ENCODE results near the gene RPL18. TPM values are rescaled to one million over a fixed set of nuclear protein-coding genes. Genes with fewer than 3 reads are reported as not detected.

RPL18 gene
- total RNA-seq, 1 experiment from 2014 or later = 1,417 TPM

- CTCF ChIA-PET = interaction anchor here (0.6 to 0.8 kb wide), 2 partner anchors 67 to 80 kb away, joined by 3 to 7 read pairs; no protein-coding TSS in a partner anchor
- H3K27me3 ChIP-seq (replicated peaks; ENCODE audit: insufficient read depth, low read depth, low read length, poor library complexity) = no peaks in the 10 kb centered on the region
- DNase-seq (ENCODE audit: low spot score) = no peak
- no peak overlapping the region for H3K27ac ChIP-seq (ENCODE audit: low read depth, low read length, poor library complexity, severe bottlenecking)
- H3K9me3 ChIP-seq (ENCODE audit: low read depth, low read length, poor library complexity, severe bottlenecking) = no peaks in the 10 kb centered on the region
- TF ChIP-seq CTCF (conservative IDR thresholded peaks at IDR 0.05; ENCODE audit: low read depth, low read length) (no peak), EZH2 (IDR thresholded peaks at IDR 0.05; ENCODE audit: borderline replicate concordance, low read depth, low read length, poor library complexity, severe bottlenecking) (no peak)
- no peaks in the 10 kb centered on the region for H3K36me3 ChIP-seq (ENCODE audit: insufficient read depth, low read length, poor library complexity, severe bottlenecking)
- POLR2A ChIA-PET (ENCODE audit: low non-redundant PET) = no interaction called here
- no TSS peak for BruUV-seq (replicated peaks)
- intact Hi-C loops (cut with micrococcal nuclease; ENCODE audit: unreplicated experiment) = no loop called here
- H3K4me3 ChIP-seq (ENCODE audit: low read depth, low read length, poor library complexity, severe bottlenecking) = no peak overlapping the region
- H3K4me1 ChIP-seq (ENCODE audit: insufficient read depth, low read length, poor library complexity, severe bottlenecking) = peaks cover 11% of the 10 kb centered on the region
Observed at GRCh38 chr19:48573163-48573505, 45.8 kb downstream of the RPL18 start.

GRCh38 chr19:48571378-48572162 is 47.4 kb downstream of the RPL18 start:
- CTCF ChIA-PET = interaction anchor here (1.0 kb wide), 1 partner anchor 13 kb away, joined by 3 read pairs; no protein-coding TSS in a partner anchor
- DNase-seq (ENCODE audit: low spot score) = no peak
- BruUV-seq (replicated peaks) = no TSS peak

GRCh38 chr19:48569814-48570213 is 49.2 kb downstream of the RPL18 start:
- POLR2A ChIA-PET (ENCODE audit: low non-redundant PET) = no interaction called here
- peak; percentile 30 for DNase-seq (ENCODE audit: low spot score)
- CTCF ChIA-PET = no interaction called here
- H3K36me3 ChIP-seq (ENCODE audit: insufficient read depth, low read length, poor library complexity, severe bottlenecking) = no peaks in the 10 kb centered on the region
- no peaks in the 10 kb centered on the region for H3K9me3 ChIP-seq (ENCODE audit: low read depth, low read length, poor library complexity, severe bottlenecking)
- TF ChIP-seq EZH2 (IDR thresholded peaks at IDR 0.05; ENCODE audit: borderline replicate concordance, low read depth, low read length, poor library complexity, severe bottlenecking) (no peak), CTCF (conservative IDR thresholded peaks at IDR 0.05; ENCODE audit: low read depth, low read length) (no peak)
- BruUV-seq (replicated peaks) = no TSS peak
- peaks cover 11% of the 10 kb centered on the region for H3K4me1 ChIP-seq (ENCODE audit: insufficient read depth, low read length, poor library complexity, severe bottlenecking)
- H3K27me3 ChIP-seq (replicated peaks; ENCODE audit: insufficient read depth, low read depth, low read length, poor library complexity) = no peaks in the 10 kb centered on the region
- intact Hi-C loops (cut with micrococcal nuclease; ENCODE audit: unreplicated experiment) = no loop called here
- no peak overlapping the region for H3K27ac ChIP-seq (ENCODE audit: low read depth, low read length, poor library complexity, severe bottlenecking)
- no peak overlapping the region for H3K4me3 ChIP-seq (ENCODE audit: low read depth, low read length, poor library complexity, severe bottlenecking)

More at GRCh38 chr19:48571378-48572162, 47.4 kb downstream of the RPL18 start:
- no peak overlapping the region for H3K4me3 ChIP-seq (ENCODE audit: low read depth, low read length, poor library complexity, severe bottlenecking)
- no peaks in the 10 kb centered on the region for H3K36me3 ChIP-seq (ENCODE audit: insufficient read depth, low read length, poor library complexity, severe bottlenecking)
- H3K27ac ChIP-seq (ENCODE audit: low read depth, low read length, poor library complexity, severe bottlenecking) = no peak overlapping the region
- peaks cover 11% of the 10 kb centered on the region for H3K4me1 ChIP-seq (ENCODE audit: insufficient read depth, low read length, poor library complexity, severe bottlenecking)
- POLR2A ChIA-PET (ENCODE audit: low non-redundant PET) = no interaction called here
- no peak for TF ChIP-seq CTCF (conservative IDR thresholded peaks at IDR 0.05; ENCODE audit: low read depth, low read length)
- TF ChIP-seq EZH2 (IDR thresholded peaks at IDR 0.05; ENCODE audit: borderline replicate concordance, low read depth, low read length, poor library complexity, severe bottlenecking) = no peak
- H3K9me3 ChIP-seq (ENCODE audit: low read depth, low read length, poor library complexity, severe bottlenecking) = no peaks in the 10 kb centered on the region
- intact Hi-C loops (cut with micrococcal nuclease; ENCODE audit: unreplicated experiment) = no loop called here
- no peaks in the 10 kb centered on the region for H3K27me3 ChIP-seq (replicated peaks; ENCODE audit: insufficient read depth, low read depth, low read length, poor library complexity)
